Measurements from ENCODE around the gene TBC1D4. TPM values are rescaled to one million over a fixed set of nuclear protein-coding genes. Genes with fewer than 3 reads are reported as not detected.

Gene TBC1D4
- polyA plus RNA-seq, 1 of the 3 experiments (the other 2 are of a cell fraction) = 8.8 TPM

- CTCF ChIA-PET = interaction anchor here (0.7 to 2.7 kb wide), 7 partner anchors 9 to 54 kb away, joined by 3 to 19 read pairs (median 4); no protein-coding TSS in a partner anchor
- POLR2A ChIA-PET = no interaction called here
- peak; percentile 74 for DNase-seq
- Histone ChIP-seq H3K27me3 (ENCODE audit: insufficient read depth) (no peaks in the 10 kb centered on the region), H3K9me2 (no peaks in the 10 kb centered on the region), H3K9ac (no peak overlapping the region), H2AFZ (ENCODE audit: low read depth) (no peak overlapping the region), H3K4me3 (ENCODE audit: low read depth in 2 of 2, low read length in 1 of 2) (no peak overlapping the region), H3K4me1 (ENCODE audit: control insufficient read depth in 1 of 2, insufficient read depth in 2 of 2, low read depth in 1 of 2, low read length in 1 of 2) (peaks cover 2 to 11% of the 10 kb centered on the region in 2 experiments; a peak in 3 of 4 replicates), H3K9me3 (no peaks in the 10 kb centered on the region), H3K36me3 (replicated peaks in 1 of 2; ENCODE audit: control insufficient read depth in 1 of 2, insufficient read depth in 2 of 2, low read length in 1 of 2) (peaks cover 0 to 2% of the 10 kb centered on the region in 2 experiments), H3K27ac (ENCODE audit: low read depth in 2 of 2, low read length in 1 of 2) (peak overlapping the region in 1 of 2 experiments; percentile 78; a peak in 1 of 4 replicates), H3K4me2 (no peak overlapping the region), H4K20me1 (ENCODE audit: insufficient read depth) (no peaks in the 10 kb centered on the region), H3K79me2 (ENCODE audit: insufficient read depth) (no peaks in the 10 kb centered on the region), H3F3A (replicated peaks; ENCODE audit: insufficient read depth) (peaks cover 16% of the 10 kb centered on the region)
- no peak for TF ChIP-seq ELF1 (IDR thresholded peaks at IDR 0.05)
- TF ChIP-seq RAD21 (IDR thresholded peaks at IDR 0.05; ENCODE audit: low read length) = peak; percentile 52
- peak; percentile 66 for TF ChIP-seq CTCF (IDR thresholded peaks at IDR 0.05)
- peak; percentile 36 for TF ChIP-seq SMC3 (IDR thresholded peaks at IDR 0.05; ENCODE audit: low read depth, low read length)
- peak; percentile 42 for TF ChIP-seq NFIC (IDR thresholded peaks at IDR 0.05; ENCODE audit: borderline replicate concordance)
- TF ChIP-seq YY1 (IDR thresholded peaks at IDR 0.05; ENCODE audit: low read depth) = no peak
- TF ChIP-seq TEAD4 (IDR thresholded peaks at IDR 0.05; ENCODE audit: borderline replicate concordance, insufficient read depth) = no peak
- 78% methylated on average over 6 of the region's 6 CpGs for WGBS (ENCODE audit: low lambda C conversion rate)
Observed at GRCh38 chr13:75357576-75358289, 124.2 kb downstream of the TBC1D4 start.

- Histone ChIP-seq H3K9me2 (no peaks in the 10 kb centered on the region), H3K27ac (ENCODE audit: low read depth in 2 of 2, low read length in 1 of 2) (no peak overlapping the region), H3K4me2 (no peak overlapping the region), H3K27me3 (ENCODE audit: insufficient read depth) (no peaks in the 10 kb centered on the region), H3K4me1 (ENCODE audit: control insufficient read depth in 1 of 2, insufficient read depth in 2 of 2, low read depth in 1 of 2, low read length in 1 of 2) (peaks cover 2 to 11% of the 10 kb centered on the region in 2 experiments; a peak in 3 of 4 replicates), H3K9me3 (no peaks in the 10 kb centered on the region), H3K4me3 (ENCODE audit: low read depth in 2 of 2, low read length in 1 of 2) (no peak overlapping the region), H3K9ac (no peak overlapping the region), H3K79me2 (ENCODE audit: insufficient read depth) (no peaks in the 10 kb centered on the region), H4K20me1 (ENCODE audit: insufficient read depth) (no peaks in the 10 kb centered on the region), H3K36me3 (replicated peaks in 1 of 2; ENCODE audit: control insufficient read depth in 1 of 2, insufficient read depth in 2 of 2, low read length in 1 of 2) (peaks cover 0 to 2% of the 10 kb centered on the region in 2 experiments), H3F3A (replicated peaks; ENCODE audit: insufficient read depth) (peaks cover 14% of the 10 kb centered on the region), H2AFZ (ENCODE audit: low read depth) (no peak overlapping the region)
- WGBS (ENCODE audit: low lambda C conversion rate) = 86% methylated on average over 3 of the region's 3 CpGs
- DNase-seq = no peak
- no peak for TF ChIP-seq RXRA (IDR thresholded peaks at IDR 0.05; ENCODE audit: borderline replicate concordance, low read depth)
- TF ChIP-seq NFIC (IDR thresholded peaks at IDR 0.05; ENCODE audit: borderline replicate concordance) = 0 out of 2 replicates have a peak, but pooled peaks have one; percentile 21
- peak; percentile 33; the same call in 1 of the 2 replicates for TF ChIP-seq PBX3 (IDR thresholded peaks at IDR 0.05)
- ChIA-PET POLR2A (no interaction called here), CTCF (no interaction called here)
Observed at GRCh38 chr13:75356421-75356820, 125.5 kb downstream of the TBC1D4 start.

Measured in SK-N-SH (cell line).